HG03159 (cell line): Measurements from ENCODE around the gene FRS2.

Source experiments
- ATAC-seq: cut with Tn5 transposase; IDR thresholded peaks from one replicate; pipeline ENCODE4 v1.9.1; 2021; ENCODE audit warnings: mild to moderate bottlenecking, moderate library complexity; ENCODE audit not compliant: unreplicated experiment

FRS2 gene

DNA sequence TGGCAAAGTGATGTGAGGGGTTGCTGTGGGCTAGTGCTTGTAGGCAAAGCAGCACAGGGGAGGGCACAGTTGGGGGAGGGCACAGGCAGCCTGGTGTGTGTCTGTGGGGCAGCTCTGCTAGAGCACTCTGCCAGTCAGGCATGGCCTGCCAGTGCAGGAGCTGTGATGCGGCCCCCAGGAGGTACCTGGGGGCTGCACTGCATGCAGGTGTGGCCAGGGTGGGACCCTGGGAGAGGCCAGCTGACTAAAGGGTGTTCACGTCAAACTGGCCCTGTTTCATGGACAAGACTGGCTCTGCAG is 54.1 kb downstream of the FRS2 start:
- ATAC-seq: no peak

DNA sequence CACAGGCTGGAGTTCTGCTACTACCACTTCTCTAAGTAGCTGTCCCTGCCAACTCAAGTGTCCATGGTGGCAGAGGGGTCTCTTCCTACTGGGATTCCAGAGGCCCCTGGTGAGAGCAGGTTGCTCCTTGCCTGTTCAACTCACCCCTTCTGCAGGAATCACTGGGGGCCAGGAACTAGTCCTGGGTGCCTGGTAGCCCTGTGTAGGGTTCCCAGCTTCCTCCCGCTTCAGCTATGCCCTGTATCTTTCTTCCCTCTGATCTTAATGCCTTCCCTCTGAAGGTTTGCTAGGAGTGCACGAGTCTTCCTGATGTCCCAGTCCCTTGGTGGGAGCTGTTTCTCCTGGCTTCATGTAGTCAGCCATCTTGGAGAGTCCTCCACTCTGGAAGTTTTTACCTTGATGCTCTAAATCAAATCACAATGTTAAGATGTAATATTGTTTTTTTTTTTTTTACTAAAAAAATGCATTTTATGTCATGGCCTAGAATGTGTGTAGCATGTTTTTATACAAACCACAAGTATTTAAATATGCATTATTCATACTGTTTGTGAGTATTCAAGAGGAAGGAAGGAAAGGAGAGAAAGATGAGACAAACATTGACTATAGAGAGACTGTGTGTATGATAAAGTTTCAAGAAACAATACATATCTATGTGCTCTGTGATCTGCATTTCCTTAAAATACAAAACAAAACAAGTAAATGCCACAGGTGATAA is 54.7 kb downstream of the FRS2 start:
- no peak for ATAC-seq

DNA sequence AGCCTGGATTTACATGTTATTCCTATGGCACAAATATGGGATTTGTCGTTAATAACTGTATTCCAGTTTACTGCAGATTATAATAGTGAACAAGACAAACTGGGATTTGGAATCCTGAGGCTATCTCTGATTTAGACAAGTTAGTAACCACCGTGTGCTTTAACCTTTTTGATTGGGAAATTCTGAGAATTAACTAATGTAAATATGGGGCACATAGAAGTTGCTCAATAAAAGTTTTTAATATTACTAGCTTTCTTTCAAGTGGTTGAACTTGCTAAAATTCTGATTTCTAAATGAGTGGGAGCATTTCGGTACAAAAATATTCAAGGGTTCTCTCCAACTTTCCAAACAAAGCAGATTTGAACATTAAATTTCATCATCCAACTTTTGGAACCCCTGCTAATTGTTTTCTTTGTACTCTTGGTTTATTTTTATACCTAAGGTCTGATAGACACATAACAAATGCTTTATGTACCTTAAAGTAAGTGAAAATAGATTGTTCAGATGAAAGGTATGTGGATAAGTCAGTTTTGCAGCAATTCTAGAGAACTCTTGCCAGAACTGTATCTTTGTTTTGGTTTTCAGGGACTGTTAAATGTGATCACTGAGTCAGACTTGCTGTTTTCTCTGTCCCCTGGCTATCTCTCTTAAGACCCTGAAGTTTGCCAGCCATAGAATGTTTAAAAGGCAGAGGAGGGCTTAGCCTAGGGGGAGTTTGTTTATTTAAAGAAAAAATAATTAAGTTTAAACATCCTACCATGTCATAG is 57.5 kb downstream of the FRS2 start:
- ATAC-seq: no peak

DNA sequence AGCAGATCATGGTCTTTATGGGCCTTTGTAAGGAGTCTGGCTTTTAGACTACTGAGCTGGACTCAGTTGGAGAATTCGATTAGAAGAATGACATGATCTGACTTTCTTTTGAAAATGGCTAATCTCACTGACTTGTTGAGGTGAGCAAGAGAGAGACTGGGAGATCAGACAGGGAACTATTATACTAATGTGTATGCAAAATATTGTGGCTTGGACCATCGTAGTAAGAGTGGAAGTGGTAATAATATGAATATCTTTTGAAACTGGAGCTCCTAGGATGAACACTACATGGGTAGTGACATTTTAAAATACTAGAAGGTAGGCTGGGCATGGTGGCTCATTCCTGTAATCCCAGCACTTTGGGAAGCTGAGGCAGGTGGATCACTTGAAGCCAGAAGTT is 58.8 kb downstream of the FRS2 start:
- ATAC-seq: no peak

DNA sequence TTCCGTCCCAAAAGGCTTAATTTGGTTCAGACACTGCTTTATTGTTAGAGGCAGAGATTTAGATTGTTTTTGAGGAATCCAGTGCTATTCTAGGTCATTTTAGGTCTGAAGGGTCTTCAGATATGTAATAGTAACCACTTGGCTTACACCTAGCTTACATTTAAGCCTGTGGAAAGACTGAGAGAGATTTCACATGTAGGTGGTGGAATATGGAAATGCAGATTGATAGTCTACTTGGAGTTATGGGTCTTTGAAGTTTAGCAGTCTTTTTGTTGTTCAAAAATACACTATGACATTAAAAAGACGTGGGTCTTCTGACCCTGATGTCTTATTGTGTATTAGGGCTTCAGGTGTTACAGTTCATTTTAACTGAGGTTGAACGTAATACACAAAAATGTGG is 63.7 kb downstream of the FRS2 start:
- ATAC-seq: no peak

DNA sequence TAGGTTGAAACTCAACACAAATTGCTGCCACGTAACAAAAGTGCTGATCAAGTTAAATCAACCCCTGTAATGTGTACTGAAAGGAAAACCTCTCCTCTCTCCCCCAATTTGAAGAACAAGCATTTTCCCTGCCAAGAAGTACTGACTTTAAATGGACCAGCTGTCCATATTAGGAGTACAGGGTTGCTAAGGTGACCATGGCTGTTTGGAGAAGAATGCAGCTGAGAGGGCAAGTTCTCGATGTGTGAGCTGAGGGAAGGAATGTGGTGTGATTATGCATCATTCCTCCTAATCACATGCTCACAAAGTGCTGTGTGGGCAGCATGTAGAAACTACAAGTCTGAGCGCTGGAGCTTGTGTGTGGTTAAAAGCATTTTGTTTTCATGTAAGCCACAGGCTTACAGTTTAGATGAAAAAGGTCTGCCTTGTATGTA is 64.2 kb downstream of the FRS2 start:
- ATAC-seq: peak; percentile 91

DNA sequence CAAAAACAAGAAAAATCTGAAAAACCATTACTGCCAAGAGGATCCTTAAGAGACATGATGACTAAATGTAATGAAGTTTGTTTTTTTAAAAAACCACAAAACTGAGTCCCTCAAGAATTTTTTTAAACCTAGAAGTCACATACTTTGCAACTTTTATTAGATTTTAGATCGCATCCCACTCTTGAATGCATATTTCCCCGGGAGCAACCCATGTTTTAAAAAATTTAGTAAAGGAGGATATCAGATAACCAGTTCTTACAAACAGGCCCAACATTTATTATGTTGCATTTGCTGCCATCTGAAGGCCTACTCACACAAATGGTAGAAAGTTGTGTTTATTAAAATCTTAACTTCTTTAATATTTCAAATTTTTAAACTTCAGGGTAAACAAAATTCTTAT is 70.8 kb downstream of the FRS2 start:
- ATAC-seq: no peak

DNA sequence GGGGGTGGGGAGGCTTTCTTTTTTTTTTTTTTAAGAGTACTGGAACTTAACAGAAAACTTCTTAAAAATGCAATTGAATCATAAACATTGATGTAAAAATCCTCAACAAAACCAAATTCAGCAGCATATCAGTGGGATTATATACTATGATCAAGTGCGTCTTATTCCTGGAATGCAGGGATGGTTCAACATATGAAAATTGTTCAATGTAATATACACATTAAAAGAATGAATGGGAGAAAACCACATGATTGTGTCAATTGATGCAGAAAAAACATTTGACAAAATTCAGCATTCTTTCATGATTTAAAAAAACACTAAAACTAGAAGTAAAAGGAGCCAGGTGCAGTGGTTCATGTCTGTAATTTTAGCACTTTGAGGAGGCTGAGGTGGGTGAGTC is 73.9 kb downstream of the FRS2 start:
- ATAC-seq: no peak

DNA sequence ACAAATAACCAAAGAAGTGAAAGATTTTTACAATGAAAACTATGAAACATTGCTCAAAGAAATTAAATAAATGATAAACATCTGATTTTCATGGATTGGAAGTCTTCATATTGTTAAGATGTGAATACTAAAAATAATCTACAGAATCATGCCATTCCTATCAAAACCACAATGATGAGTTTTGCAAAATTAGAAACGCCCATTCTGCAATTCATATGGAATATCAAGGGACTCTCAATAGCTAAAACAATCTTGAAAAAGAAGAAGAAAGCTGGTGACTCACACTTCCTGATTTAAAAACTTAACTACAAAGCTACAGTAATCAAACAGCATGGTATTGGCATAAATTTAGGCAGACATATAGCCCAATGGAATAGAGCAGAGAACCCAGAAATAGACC is 74.9 kb downstream of the FRS2 start:
- no peak for ATAC-seq

DNA sequence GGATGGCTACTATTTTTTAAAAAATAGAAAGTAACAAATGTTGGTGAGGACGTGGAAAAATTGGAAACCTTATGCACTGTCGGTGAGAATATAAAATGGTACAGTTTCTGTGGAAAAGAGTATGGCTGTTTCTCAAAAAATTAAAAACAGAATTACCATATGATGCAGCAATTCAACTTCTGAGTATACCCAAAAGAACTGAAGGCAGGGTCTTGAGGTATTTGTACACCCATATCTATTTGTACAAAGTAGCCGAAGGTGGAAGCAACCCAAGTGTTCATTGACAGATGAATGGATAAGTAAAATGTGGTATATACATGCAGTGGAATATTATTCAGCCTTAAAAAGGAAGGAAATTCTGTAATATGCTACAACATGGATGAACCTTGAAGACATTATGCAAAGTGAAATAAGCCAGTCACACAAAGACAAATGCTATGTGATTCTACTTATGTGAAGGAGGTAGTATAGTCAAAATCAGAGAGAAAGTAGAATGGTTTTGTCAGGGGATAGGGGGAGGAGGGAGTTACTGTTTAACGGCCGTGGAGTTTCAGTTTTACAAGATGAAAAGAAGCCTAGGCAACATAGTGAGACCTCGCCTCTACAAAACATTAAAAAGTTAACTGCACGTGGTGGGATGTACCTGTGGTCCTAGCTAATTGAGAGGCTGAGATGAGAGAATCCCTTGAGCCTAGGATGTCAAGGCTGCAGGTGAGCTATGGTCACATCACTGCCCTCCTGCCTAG is 76.7 kb downstream of the FRS2 start:
- ATAC-seq: peak; percentile 91

DNA sequence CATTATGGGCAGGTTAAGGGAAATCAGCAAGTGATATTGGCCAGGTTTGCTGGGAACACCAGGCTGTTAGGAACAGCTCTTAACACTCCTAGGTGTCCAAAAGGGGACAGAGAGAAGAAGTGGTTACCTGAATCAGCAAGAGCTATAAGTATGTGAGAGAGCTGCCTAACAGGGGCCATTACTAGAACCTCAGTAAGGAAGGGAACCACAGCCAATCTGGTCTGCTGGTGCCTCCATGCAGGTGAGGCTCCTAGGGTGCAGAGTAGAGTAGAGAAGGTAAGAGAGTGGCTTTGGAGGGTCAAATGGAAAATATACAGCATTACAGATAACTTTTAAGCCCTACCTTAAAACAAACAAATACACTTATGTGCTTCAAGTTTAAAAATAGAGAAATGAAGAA is 78.5 kb downstream of the FRS2 start:
- ATAC-seq: no peak

DNA sequence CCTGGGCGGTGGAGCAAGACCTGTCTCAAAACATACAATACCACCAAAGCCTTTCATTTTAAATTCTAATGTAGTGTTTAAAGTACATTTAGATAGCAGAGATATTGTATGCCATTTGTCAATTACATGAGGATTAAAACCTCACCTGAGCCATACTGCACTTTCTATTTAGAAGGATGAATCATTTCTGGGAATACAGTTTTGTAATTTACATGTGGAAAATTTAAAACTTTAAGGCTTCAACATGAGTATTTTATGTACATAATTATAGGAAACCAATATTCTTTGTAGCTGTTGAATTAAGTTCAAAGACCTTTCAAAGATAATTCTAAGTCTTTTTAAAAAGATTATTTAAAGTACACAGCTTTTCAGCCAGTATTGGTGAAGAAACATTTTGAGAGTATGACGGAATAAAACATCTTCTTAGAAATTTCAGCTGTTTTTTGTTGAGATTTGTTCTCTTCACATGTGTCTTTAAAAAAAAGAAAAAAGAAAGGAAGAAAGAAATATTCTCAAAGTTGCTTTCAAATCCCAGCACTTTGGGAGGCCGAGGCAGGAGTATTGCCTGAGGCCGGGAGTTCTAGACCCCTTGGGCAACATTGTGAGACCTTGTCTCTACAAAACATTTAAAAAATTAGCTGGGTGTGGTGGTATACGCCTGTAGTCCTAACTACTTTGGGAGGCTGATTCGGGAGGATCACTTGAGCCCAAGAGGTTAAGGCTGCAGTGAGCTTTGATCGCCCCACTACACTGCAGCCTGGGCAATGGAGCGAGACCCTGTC is 80.6 kb downstream of the FRS2 start:
- no peak for ATAC-seq

DNA sequence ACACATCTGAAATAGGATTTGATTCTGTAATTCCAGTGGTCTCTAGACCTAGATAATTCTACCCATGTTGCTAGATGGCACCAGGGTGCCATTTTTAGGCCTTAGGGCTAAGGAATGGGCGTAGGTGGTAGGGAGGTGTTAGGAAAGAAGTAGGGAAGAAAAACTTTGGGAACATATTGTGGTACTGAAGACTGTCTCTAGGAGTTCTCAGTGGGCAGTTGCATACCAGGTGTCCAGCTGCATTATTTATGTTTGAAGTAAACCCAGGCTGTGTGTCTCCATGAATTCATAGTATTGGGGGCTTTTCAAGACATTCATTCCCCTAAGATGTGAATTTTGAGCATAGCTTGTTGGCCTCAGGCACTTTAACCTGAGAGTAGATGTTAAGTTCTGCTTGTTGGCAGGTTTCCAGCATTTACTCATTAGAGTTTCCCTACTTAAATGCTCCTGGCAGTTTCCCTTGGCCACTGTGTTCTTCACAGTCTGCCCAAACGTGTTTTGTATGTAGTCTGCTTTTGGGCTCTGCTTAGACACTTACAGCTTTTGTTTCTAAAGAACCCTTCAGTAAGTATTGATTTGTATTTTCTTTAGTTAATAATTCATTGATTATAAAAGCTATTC is 83.5 kb downstream of the FRS2 start:
- ATAC-seq: no peak

DNA sequence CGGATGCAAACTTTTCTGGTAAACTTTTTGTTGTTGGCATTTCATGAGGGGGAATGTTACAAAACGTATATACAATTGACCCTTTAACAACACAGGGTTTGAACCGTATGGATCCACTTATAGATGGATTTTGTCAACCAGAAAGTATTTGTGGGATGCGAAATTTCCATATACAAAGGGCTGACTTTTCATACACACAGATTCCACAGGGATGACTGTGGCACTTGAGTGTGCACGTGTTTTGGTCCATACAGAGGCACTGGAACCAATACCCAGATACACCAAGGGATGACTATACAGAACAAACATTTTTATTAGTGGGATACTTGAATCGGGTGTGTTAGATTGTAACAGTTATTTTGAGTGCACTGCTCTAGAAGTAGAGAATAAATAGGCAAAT is 85.3 kb downstream of the FRS2 start:
- ATAC-seq: no peak

DNA sequence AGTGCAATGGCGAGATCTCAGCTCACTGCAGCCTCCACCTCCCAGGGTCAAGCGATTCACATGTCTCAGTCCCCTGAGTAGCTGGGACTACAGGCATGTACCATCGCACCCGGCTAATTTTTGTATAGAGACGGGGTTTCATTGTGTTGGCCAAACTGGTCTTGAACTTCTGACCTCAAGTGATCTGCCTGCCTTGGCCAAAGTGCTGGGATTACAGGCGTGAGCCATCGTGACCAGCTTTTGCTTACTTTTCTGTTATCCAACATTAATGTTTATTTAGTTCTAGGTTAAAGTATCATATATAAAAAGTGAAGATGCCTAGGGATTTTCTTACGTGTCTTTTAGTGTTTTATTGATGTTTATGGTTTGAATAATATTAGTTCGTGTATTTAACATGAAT is 86.2 kb downstream of the FRS2 start:
- no peak for ATAC-seq

DNA sequence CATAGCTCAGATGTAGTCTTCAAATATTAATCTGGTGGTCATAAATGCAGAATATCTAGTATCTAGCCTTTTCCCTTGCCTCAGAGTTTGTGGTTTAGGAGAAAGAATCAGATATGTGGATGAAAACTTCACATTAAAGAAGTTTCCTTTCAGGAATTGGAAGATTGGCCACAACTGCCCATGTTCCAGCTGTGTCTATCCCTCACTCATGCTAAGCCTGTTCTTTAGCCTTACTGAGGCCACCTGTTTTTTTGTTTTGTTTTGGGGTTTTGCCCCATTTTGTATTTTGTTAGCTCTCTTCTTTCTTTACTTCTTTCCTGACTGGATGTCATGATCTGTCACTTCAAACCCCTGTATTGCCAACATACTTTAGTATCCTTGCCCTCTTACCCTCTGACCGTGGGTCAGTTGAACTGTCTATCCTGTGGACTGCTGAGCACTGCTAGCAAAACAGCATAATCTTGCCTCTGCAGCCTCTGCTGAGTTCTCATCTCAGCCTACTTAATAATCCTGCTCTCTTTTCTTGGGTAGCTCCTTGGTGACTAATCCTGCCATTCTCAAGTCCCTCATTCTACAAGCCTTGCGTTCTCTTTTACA is 93.1 kb downstream of the FRS2 start:
- no peak for ATAC-seq

DNA sequence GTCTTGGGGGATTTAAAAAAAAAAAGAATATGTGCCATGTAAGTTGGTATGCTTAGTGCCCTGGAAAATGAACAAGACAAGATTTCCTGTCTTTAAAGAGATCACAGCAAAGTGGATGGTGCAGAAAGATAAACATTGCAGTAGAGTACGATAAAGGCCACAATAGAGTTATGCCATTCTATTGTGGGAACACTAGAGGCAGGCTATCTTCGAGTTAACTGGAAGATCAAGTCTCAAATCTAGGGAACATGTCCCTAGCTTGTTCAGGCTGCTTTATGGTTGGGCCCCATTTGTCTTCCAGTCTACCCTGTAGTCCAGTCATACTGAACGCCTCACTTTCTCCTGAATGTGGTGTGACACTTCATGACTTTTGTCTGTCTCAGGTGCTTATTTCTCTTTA is 96.4 kb downstream of the FRS2 start:
- ATAC-seq: no peak

DNA sequence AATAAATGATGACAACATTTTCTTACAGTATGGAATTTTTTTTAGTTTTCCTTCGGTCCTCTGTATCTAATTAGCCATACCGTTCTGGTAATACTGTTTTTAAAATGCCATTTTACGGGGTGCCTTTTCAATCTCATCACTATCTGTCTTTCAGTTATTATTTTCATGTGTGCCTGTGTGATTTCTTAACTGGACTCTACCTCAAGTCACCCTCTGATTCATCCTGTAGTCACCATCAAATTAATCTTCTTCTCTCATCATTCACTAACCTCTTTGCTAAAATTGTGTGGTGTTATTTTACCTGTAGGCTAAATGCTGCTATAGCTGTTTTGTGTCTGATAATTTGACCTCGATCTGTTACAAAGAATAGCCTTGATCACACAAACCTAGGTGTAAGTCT is 99.0 kb downstream of the FRS2 start:
- ATAC-seq: no peak

DNA sequence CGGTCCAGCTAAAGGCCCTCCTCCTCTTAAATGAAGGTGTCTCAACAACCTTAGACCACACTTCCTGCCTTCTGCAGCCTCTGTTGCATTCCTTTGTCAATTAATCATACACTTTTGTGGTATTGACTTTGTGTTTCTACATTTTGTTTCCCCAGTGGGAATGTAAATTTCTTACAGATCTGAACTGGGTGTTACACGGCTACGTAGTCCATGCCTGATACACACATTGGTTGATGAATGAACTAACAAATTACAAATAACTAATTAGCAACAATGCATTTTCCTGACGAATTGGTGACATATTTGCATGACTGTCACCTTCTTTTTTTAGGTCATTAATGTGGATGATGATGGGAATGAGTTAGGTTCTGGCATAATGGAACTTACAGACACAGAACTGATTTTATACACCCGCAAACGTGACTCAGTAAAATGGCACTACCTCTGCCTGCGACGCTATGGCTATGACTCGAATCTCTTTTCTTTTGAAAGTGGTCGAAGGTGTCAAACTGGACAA is 99.9 kb downstream of the FRS2 start:
- no peak for ATAC-seq
